Fibroblast of lung (primary cell): ENCODE measurements around the gene SAP30BP. TPM values are rescaled to one million over a fixed set of nuclear protein-coding genes. Genes with fewer than 3 reads are reported as not detected.
A peak's percentile ranks its signal among the peaks of the same experiment; 100 is the strongest.

Experiments used
- DNase-seq, 2 donors: peaks; one replicate each; pipeline versions ENCODE4 v3.0.0 to v3.0.0-alpha.2; 2010; ENCODE audit warnings: low read depth in 2 of 2
- H2AFZ ChIP-seq: 2 replicates; pipeline ENCODE4 v1.5.1; 2012; ENCODE audit warnings: low read length, control low read depth, inconsistent platforms
- H3K27ac ChIP-seq: 2 replicates; pipeline ENCODE4 v1.5.1; 2011; ENCODE audit warnings: low read length, control low read depth; ENCODE audit not compliant: insufficient read depth
- H3K27me3 ChIP-seq: 2 replicates; pipeline ENCODE4 v1.5.1; 2011; ENCODE audit warnings: mild to moderate bottlenecking, low read length; ENCODE audit not compliant: control insufficient read depth, insufficient read depth
- H3K36me3 ChIP-seq: 2 replicates; pipeline ENCODE4 v1.5.1; 2011; ENCODE audit warnings: low read length; ENCODE audit not compliant: control insufficient read depth, insufficient read depth
- H3K4me1 ChIP-seq: 2 replicates; pipeline ENCODE4 v1.5.1; 2011; ENCODE audit warnings: low read length; ENCODE audit not compliant: control insufficient read depth, insufficient read depth; ENCODE audit errors: extremely low read depth
- H3K4me2 ChIP-seq: 2 replicates; pipeline ENCODE4 v1.5.1; 2011; ENCODE audit warnings: low read length, control low read depth; ENCODE audit not compliant: insufficient read depth; ENCODE audit errors: extremely low read depth
- H3K4me3 ChIP-seq, 4 experiments: fragments of 200-600 bp in 1 of 4; sonication (generic) in 1 of 4; replicated peaks in 1 of 4; 2 replicates each; pipeline ENCODE4 v1.5.1; 2011 to 2016; ENCODE audit warnings: low read length in 4 of 4, low read depth in 3 of 4, mild to moderate bottlenecking in 3 of 4, control low read depth in 2 of 4, inconsistent platforms in 1 of 4, mixed read lengths in 1 of 4; ENCODE audit not compliant: insufficient read depth in 1 of 4; ENCODE audit errors: control extremely low read depth in 1 of 4
- H3K79me2 ChIP-seq: 2 replicates; pipeline ENCODE4 v1.5.1; 2012; ENCODE audit warnings: mild to moderate bottlenecking, low read length, inconsistent platforms; ENCODE audit not compliant: control insufficient read depth, insufficient read depth
- H3K9ac ChIP-seq: 2 replicates; pipeline ENCODE4 v1.5.1; 2011; ENCODE audit warnings: mild to moderate bottlenecking, low read length, control low read depth; ENCODE audit not compliant: insufficient read depth
- H3K9me3 ChIP-seq: 2 replicates; pipeline ENCODE4 v1.5.1; 2012; ENCODE audit warnings: low read depth, low read length; ENCODE audit not compliant: control insufficient read depth, insufficient read depth
- H4K20me1 ChIP-seq: 2 replicates; pipeline ENCODE4 v1.5.1; 2011; ENCODE audit warnings: low read length; ENCODE audit not compliant: control insufficient read depth, insufficient read depth; ENCODE audit errors: extremely low read depth
- CTCF ChIP-seq, 2 donors: IDR thresholded peaks in 1 of 2; conservative IDR thresholded peaks in 1 of 2; 1 replicate in 1 of 2; 2 replicates in 1 of 2; pipeline ENCODE4 v1.5.1; 2011 to 2012; ENCODE audit warnings: low read length in 2 of 2, control low read depth in 1 of 2, inconsistent platforms in 1 of 2, low read depth in 1 of 2, mild to moderate bottlenecking in 1 of 2
- EZH2 ChIP-seq: IDR thresholded peaks from 2 replicates; pipeline ENCODE4 v1.5.1; 2012; ENCODE audit warnings: low read length, control low read depth, mild to moderate bottlenecking; ENCODE audit errors: missing control alignments
- polyA plus RNA-seq, 2 donors: library from polyadenylated mRNA; depleted of rRNA in 1 of 2; stranded (reverse) in 1 of 2; unstranded in 1 of 2; fragments of >200 nt; gene quantifications; 2 replicates each; pipeline ENCODE4 v1.2.1, GENCODE V29; 2011 to 2012; ENCODE audit warnings: missing spikeins in 1 of 2
- total RNA-seq: library from RNA; depleted of rRNA; stranded (reverse); fragments of >200 nt; gene quantifications from 2 replicates; pipeline ENCODE4 v1.2.1, GENCODE V29; 2014

Gene SAP30BP
- total and polyA plus RNA-seq, 2 donors (not counting 1 experiment from before 2014, with no cell fraction given), result 43.9 to 61.0 TPM

- no peak overlapping the region for H3K9ac ChIP-seq
- no peak overlapping the region for H2AFZ ChIP-seq
- peak; percentile 14 to 49 for DNase-seq
- H3K4me3 ChIP-seq, result no peak overlapping the region
- no peaks in the 10 kb centered on the region for H3K79me2 ChIP-seq
- H3K9me3 ChIP-seq, result no peaks in the 10 kb centered on the region
- H4K20me1 ChIP-seq, result no peaks in the 10 kb centered on the region
- TF ChIP-seq CTCF (conservative IDR thresholded peaks at IDR 0.05 in 1 of 2, IDR thresholded peaks at IDR 0.05 in 1 of 2; ENCODE audit: low read depth in 1 of 2, low read length in 2 of 2) (peak; percentile 30 to 47), EZH2 (no peak)
- no peaks in the 10 kb centered on the region for H3K4me1 ChIP-seq
- H3K27me3 ChIP-seq, result no peaks in the 10 kb centered on the region
- no peak overlapping the region for H3K4me2 ChIP-seq
- H3K36me3 ChIP-seq, result no peaks in the 10 kb centered on the region
- H3K27ac ChIP-seq, result no peak overlapping the region
These were observed 47.4 kb upstream of the SAP30BP start for GRCh38 chr17:75619506-75620431.

- H3K4me3 ChIP-seq, result no peak overlapping the region
- DNase-seq, result no peak
- H3K36me3 ChIP-seq, result no peaks in the 10 kb centered on the region
- no peak overlapping the region for H3K4me2 ChIP-seq
- H3K9ac ChIP-seq, result no peak overlapping the region
- H4K20me1 ChIP-seq, result no peaks in the 10 kb centered on the region
- TF ChIP-seq CTCF (conservative IDR thresholded peaks at IDR 0.05 in 1 of 2, IDR thresholded peaks at IDR 0.05 in 1 of 2; ENCODE audit: low read depth in 1 of 2, low read length in 2 of 2) (no peak), EZH2 (no peak)
- no peaks in the 10 kb centered on the region for H3K79me2 ChIP-seq
- H2AFZ ChIP-seq, result no peak overlapping the region
- H3K9me3 ChIP-seq, result no peaks in the 10 kb centered on the region
- H3K27me3 ChIP-seq, result no peaks in the 10 kb centered on the region
- no peaks in the 10 kb centered on the region for H3K4me1 ChIP-seq
- no peak overlapping the region for H3K27ac ChIP-seq
These were observed 45.6 kb upstream of the SAP30BP start for GRCh38 chr17:75621489-75621888.

GRCh38 chr17:75622076-75622475 lies 45.1 kb upstream of the SAP30BP start:
- Histone ChIP-seq H3K36me3 (no peaks in the 10 kb centered on the region), H2AFZ (no peak overlapping the region), H3K27ac (no peak overlapping the region), H3K79me2 (no peaks in the 10 kb centered on the region), H4K20me1 (no peaks in the 10 kb centered on the region), H3K27me3 (no peaks in the 10 kb centered on the region), H3K4me2 (no peak overlapping the region), H3K9me3 (no peaks in the 10 kb centered on the region), H3K4me1 (no peaks in the 10 kb centered on the region), H3K4me3 (no peak overlapping the region), H3K9ac (no peak overlapping the region)
- no peak for DNase-seq
- no peak for TF ChIP-seq EZH2
- no peak for TF ChIP-seq CTCF (conservative IDR thresholded peaks at IDR 0.05 in 1 of 2, IDR thresholded peaks at IDR 0.05 in 1 of 2; ENCODE audit: low read depth in 1 of 2, low read length in 2 of 2)
